Activated naive CD8-positive, alpha-beta T cell treated with anti-CD3 and anti-CD28 coated beads, Interleukin-2, amount 50 U/mL, for 16 hours (primary cell): Measurements from ENCODE around the gene AGAP1.

ENCODE experiments used
- DNase-seq: peaks from one replicate; pipeline ENCODE4 v3.0.0-alpha.2; 2020; ENCODE audit warnings: low read depth, low spot score

AGAP1 gene

DNA sequence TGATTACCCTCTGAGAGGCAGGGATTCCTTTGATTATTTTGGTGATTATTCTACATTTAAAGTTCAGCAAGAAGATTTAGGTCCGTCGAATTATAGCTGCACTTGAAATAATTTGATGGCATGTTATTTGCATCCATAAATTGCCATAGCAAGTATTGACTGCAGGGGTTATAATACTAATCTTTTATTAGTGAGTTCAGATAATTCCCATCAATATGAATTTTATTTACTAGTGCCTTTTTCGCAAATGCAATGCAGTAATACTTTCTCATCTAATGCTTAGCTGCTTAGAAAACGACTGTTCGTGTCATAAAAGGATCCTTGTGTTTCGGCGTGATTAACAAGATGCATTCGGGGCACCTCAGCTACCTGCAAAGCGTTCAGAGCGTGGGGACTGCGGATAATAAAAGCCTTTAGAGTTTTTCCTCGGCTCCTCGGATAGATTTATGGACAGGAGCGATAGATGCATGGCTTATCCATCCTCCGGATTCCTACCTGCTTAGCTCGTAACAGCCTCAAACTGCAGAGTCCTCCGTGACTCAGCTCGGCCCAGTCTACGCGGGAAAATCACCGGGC lies 676.8 kb downstream of the AGAP1 start:
- no peak for DNase-seq

DNA sequence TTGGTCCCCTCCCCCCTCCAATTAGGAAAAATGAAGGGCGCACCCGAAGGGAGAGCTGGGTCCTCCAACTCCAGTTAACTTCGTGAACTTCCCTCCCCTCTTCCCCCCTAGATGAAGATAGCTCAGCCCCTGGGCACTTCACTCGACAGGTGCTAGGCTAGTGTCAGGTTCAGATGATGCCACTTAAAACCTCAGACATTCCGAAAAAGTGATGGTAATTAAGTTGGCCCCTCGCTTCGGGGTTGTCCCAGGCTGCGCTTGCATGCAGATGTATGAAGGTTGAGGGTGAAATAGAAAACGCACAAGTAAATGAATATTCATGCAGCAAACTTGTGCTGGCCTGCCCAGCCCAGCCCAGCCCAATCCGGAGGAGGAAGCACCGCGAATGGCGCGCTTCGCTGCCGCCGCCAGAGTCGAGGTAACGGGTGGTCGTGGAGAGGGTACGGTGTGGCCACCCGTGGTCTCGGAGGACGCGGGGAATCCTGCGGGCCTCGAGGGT lies 677.4 kb downstream of the AGAP1 start:
- no peak for DNase-seq

DNA sequence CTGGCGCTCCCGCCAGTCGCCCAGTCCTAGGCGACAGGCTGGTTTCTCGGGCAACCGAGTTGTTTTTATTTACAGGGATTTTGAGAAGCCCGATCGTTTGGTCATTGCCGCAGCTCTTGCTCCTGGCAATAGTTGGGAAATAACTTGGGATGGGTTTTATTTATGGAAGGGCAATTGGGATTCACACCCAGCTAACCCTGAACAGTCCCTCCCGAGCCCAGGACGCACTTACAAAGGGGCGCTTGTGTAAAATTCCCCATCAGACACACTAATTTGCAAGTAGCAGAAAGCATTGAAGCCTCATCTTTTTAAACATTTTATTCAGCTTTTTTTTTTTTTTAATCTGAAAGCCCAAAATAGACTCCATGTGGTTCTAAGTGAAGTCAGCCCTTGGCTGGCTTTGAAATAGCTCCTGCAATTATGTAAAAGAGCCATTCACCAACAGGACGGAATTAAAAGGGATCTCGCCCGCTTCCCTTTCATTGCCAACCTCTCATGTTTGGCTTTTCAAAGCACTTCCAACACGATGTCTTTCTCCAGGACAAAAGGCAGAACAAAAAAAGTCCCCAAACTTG lies 677.9 kb downstream of the AGAP1 start:
- DNase-seq, result no peak

DNA sequence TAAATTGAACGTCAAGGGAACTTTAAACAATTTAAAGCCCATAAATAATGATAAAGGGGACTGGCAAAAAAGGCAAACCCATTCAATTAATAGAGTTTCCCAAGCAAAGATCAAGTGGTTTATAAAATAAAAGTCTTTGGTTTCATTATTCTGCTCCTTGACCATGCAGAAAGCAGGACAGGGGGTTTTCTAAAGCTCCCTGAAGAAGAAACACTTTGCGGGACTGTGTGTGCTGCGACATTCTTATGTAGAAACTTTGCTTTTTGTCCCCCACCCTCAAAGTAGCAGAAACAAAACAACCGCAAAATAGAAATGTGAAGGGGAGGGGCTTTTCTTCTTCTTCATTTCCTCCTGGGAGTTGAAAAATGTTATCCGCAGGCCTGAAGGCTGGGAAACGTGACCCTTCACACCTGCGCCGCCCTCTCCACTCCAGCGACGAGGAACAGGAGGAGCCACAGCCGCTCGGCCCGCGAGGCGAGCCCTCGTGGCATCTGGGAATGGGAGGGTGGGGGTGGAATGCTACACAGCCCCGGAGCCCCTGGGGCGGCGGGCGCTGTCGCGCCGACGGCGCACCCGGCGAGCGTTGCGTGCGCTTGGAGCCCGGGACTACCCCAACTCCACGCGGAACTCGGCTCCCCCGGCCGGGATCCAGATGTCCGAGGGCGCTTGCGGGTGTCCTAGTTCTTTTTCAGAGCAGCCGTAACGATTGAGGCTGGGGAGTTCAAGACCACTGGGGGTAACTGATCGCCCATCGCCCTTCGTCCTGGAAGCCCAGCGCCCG lies 678.6 kb downstream of the AGAP1 start:
- DNase-seq, result no peak

DNA sequence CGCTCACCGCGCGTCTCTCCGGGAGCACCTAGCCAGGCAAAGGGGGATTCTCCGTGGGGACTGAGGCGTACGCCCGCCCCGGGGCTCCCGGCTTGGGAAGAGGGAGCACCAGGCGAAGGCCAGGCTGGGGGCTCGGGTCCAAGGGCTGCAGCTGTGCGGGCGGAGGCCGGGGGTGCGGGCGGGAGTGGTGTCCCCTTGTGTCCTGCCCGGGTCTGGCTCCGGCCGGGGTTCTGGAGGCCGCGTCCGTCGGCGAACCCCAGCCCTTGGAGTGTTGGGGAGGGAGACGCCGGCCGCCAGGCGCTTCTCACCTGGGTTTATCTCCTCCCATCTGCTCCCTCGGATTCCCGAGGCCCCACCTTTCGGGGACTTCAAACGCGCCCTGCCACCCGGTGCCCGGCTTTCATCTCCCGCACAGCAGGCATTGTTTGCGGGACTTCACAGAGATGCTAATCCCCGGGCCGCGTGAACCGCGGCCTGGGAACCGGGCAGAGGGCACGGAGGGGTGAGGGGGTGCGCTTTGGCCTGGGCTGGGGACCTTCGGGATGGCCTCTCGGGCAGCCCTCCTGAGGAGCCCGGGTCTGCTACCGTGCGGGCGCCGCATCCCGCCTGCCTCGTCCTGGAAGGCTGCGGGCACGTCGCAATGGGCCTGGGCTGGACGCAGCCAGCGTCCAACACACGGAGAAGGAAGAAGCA lies 679.3 kb downstream of the AGAP1 start:
- DNase-seq, result no peak

DNA sequence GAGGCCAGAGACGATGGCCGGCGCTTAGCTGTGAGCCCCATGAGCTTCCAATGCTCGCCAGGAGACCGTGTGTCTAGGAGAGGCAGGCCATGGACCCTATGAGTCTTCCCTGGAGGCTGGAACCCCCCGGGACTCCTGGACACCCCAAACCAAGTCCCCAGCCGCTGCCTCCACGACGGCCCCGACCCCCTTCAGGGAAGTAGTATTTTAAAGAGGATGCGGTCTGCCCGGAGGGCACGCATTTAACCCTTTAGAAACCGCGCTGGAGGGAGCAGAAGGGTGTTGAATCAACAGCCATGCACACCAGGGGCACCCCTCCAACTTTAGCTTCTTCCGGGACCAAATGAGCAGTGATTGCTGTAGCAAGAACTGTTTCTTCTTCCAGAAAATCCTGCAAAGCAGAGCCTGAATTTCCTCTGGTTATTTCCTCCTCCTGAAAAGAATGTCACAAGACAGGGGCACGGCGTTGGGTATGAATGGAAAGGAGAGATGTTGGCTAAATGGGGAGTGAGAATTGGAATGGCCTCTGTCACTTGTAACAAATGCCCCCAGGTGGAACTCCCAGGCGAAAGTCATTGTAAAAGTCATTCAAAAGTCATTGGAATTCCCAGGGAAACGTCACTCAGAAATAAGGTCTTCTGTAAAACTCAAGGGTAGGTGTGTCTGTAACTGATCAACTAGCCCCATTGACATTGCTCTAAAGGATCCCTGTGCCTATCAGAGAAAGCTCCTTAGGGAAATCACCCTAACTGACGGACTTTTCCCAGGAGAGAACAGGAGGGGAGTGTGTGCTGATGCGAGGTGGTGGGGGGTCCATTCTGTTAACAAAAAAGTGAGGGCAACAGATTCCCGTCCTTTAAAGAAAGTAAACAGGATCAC lies 680.1 kb downstream of the AGAP1 start:
- no peak for DNase-seq

DNA sequence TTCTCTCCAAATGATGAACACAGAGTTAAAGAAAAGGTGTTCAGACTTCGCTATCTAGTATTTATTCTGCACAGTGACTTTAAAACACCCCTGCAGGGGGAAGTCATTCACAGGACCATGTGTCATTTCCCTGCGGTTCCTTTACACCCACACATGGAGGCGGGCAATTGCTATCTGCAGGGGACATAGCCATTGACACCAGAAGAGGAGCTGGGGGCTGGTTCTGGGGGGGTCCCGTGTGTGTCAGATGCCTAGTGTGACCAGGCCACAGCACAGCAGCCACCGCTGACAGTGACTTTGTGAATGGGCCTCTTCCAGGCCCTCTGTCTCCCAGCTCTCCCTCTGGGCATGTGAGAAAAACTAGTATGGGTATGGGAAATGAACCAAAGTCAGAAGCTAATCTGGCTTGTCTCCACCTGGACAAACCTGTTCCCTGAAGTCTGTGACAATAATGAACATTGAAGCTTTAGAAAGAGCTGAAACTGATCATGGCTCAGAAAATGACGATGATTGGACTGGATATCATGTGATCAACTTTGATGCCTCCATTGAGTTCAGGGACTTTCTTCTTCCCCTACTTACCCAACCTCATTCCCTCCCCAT lies 681.8 kb downstream of the AGAP1 start:
- DNase-seq, result no peak

DNA sequence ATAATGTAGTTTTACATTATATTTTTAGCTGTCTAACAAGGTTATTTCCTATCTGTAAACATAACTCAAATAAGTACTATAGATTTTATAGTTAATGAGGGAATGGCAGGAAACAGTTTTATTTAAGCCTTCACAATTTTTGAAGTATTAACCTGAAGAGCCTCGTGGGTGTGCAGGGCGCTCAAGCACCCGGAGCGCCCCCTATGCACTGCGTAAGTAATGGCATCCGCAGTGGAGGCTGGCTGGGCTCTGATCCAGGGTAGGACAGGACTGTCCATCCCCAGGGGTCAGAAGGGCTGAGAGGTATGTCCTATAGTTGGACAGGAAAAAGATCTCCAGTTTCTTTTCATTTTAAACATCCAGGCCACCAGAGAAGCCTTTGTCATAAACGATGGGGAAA lies 682.6 kb downstream of the AGAP1 start:
- no peak for DNase-seq

DNA sequence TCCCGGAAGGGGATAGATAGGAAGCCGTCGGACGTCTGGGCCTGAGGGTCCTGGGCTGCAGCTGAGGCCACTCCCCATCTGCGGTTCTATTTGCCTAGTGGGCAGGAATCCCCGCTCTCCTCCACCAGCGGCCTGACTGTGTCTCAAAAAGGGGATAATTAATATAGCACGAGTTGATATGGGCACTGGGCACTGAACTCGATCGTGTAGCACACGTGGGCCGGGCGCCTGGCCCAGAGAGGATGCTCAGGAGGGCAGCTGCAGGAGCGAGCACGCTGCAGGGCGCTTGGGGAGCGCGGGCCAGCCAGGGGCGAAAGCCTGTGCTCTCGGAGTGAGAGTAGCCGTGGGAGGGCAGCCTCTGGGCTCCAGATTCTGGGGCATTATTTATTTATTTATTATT lies 683.1 kb downstream of the AGAP1 start:
- DNase-seq, result no peak

DNA sequence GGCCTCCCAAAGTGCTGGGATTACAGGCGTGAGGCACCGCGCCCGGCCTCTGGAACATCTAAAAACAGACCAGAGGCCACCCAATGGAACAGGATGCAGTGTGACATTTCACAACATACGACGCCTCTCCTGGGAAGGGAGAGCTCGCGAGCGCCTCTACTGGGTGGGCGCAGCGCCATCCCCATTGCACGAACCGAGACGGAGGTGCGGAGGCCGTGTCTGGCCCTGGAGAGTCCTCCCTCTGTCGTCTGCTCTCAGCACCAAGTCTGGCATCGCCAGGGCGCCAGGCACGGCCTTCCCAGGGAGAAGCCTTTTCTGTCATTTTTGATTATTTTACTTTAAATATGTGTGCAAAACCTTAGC lies 683.7 kb downstream of the AGAP1 start:
- no peak for DNase-seq

DNA sequence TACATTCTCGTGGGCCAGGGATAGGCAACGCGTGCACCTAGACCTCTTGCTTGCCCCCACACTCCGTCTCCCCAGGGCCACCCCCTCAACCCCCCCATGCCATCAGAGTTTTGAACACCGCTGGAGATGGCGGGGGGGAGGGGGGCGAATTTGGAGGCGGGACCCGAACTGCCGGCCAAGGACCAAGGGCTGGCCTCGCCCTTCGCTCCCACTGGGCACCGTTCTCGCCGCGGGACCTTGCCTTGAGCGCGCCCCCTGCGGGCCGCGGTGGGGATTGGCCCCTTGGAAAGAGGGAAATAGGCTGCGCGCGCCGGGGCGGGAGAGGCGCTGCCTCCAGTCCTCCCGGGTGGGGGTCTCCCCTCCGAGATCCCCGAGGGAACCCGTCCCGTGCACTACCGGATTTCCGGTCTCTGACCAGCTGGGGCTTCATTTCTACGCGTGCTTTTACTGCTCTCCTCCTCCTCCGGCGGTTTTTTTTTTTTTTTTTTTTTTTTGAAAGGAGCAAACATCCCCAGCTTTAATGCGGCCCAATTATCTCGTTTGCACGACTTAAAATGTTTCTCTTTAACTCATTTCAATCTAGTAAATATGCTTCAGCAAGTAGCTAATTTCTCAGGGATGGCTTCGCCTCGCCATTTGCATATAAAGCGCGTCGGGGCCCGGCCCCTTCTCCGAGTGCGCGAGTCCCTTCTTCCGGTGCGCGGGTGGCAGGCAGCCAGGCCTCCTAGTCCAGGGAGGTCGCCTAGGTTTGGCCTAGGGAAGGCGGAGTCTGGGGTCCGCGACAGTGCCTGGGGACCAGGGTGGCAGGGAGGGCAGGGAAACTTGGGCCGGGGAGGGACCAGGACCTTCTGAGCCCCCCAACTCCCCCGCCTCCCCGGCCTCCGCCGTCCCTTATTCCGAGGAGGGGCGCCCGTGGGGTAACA lies 684.4 kb downstream of the AGAP1 start:
- DNase-seq, result no peak

DNA sequence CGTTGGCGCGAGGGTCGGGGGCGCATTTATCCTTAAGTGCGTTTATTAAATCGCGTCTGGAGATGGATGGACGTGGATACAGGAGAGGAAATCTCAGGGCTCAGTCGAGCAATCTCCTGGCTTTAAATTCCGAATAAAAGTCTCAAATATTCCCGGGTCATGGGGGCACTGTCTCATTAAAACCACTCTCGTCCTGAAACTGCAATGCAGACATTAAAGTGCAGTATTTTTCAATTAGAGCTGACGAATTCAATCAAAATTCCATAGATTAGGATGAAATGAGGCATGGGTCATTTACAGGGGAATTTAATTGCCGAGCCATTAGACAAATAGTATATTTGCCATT lies 685.0 kb downstream of the AGAP1 start:
- no peak for DNase-seq

DNA sequence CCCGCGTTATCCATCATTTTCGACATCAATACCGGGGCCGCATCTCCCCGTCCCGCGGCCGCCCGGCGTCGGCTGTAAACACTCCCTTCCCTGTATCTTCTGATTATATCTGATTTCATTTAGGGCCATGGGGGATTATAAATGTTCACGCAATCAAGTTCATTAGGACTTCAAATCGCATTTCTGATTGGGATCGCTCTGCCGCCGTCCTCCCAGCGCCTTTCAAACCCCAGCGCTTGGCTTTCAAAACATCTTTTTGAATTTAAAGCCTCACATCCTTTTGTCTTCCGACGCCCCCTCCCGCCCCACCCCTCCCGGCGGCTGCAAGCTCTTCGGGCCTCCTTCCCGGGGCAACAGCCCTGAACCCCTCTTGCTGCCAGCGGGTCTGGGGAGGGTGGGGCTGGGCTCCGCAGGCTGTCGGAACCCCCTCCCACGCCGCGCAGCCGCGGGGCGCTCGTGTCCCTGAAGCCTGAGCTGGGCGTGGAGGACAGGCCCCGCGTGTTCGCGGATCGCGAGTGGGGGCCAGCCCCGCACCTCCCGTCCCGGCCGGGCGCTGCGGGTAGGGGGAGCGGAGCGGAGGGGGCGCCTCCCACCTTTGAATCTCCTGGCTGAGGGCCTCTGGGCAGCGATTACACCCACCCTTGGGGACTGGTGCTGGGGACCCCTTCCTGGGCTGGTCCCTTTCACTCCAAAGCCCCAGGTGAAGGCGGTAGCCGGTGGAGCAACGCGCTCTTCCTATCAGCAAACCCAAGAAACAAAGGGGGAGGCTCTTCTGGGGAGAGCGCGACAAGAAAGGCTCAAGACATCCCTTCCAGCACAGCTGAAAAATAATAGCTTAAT lies 685.6 kb downstream of the AGAP1 start:
- no peak for DNase-seq

DNA sequence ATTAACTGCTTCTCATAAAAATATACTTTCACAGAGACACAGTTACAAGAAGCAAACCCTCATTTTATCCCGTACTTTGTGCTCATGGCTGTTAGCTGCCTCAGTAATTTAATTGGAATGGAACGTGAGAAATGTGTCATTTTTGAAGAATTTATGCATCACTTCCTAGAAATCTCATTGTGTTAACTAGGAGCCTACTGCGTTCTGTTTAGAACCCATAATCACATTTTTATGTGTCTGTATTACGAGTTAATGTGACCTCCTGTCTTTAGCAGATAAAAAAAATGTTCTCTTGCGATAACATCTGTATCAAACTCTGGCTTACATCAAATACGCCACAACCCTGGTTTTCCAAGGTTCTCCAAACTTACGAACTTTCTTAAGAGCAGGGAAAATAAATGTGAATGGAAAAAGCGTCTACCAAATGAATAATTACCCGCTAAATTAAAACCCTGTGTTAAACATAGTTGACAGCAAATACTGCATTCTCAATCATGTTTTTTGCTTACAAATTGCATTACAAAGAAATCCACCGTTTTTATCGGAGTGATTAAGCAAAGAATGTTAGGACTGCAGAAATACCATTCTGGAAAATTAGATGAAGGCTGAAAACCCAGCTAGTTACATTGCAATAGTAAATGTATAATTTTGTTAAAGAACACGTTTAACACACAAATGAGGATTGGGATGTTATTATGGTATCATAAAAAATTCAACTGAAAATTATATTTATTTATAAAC lies 686.4 kb downstream of the AGAP1 start:
- no peak for DNase-seq

DNA sequence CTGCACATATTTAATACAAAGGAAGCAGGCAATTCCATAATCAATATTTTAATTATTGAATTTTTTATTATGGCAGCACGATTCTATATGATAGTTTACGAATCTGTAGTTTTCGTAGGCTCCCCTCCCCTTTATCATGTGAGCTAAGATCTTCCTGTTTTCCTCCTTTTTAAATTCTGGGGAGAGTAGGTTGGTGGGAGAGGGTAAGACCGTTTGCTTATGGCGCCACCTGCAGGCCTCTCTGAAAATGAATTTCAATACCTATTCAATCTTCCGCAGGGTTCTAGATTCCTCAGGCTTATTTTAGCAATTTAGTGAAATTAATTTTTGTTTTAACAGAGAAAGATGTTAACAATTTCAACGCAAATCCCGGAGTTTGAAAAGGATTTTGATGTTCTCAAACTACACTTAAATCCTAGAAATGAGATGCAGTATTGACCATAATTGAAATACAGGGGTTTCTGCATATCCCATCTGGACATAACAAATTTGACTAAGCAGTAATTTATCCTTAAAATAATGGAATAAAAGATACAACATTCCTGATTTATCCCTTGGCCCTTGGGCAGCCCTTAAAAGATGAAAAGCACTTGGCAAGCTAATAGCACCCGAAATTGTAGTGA lies 687.1 kb downstream of the AGAP1 start:
- no peak for DNase-seq
